ENCODE data around the gene ANKS1B. TPM values are rescaled to one million over a fixed set of nuclear protein-coding genes. Genes with fewer than 3 reads are reported as not detected.

ANKS1B gene
- total RNA-seq, 2 experiments from 2014 or later = not detected

DNA sequence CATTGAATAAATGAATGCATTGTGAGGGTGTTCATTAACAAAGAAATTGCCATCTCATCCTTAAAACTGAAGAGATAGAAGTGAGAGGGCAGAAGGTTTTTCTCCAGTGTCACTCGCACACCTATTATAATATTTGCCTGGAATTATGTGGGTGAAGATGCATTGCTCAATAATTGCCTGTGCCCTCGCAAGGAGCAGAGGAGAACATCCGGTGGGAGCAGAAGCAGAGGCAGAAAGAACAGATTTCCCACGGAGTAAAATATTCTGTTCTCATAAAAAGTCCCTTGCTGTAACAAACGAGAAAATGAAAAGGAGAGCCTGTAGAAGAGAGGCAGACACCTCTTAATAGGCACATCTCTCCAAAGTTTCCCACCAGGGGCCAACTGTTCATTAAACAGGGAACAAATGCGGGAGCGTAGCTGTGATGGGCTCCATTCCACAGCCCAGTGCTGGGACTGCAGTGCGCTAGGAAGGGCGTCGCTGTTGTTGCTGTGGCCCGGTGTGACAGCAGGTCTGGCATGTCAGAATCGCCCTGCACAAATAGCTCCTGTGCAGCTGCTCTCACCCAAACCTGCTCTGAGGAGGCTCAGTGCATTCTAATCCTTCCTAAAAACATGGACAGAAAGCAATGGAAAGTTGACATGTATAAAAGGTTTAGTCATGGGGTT, 979.8 kb downstream of the ANKS1B start:
- intact Hi-C loops (cut with micrococcal nuclease) = no loop called here
- H3K4me1 Mint-ChIP-seq (ENCODE audit: low read depth) = no peaks in the 10 kb centered on the region
- no peak for DNase-seq
- no peaks in the 10 kb centered on the region for H3K36me3 Mint-ChIP-seq (ENCODE audit: low read depth)
- CTCF ChIA-PET = no interaction called here
- no peaks in the 10 kb centered on the region for H3K9me3 Mint-ChIP-seq
- H3K4me3 Mint-ChIP-seq = no peak overlapping the region
- peaks cover 5% of the 10 kb centered on the region for H3K27me3 Mint-ChIP-seq (ENCODE audit: low read depth)
- H3K27ac Mint-ChIP-seq = no peak overlapping the region

DNA sequence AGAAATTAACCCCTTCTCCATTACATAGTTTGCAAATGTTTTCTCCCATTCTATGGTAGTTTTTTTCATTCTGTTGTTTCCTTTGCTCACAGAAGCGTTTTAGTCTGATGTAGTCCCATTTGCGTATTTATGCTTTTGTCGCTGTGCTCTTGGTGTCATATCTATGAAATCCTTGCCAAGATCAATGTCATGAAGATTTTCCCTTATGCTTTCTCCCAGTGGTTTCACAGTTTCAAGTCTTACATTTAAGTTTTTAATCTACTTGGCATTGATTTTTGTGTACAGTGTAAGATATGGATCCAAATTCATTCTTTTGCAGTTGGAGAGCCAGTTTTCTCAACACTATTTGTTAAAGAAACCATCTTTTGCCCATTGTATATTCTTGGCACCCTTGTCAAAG, 982.0 kb downstream of the ANKS1B start:
- Mint-ChIP-seq H3K4me1 (ENCODE audit: low read depth) (no peaks in the 10 kb centered on the region), H3K9me3 (no peaks in the 10 kb centered on the region), H3K27ac (no peak overlapping the region), H3K27me3 (ENCODE audit: low read depth) (peaks cover 2% of the 10 kb centered on the region), H3K36me3 (ENCODE audit: low read depth) (no peaks in the 10 kb centered on the region), H3K4me3 (no peak overlapping the region)
- CTCF ChIA-PET = no interaction called here
- DNase-seq = no peak
- intact Hi-C loops (cut with micrococcal nuclease) = no loop called here

DNA sequence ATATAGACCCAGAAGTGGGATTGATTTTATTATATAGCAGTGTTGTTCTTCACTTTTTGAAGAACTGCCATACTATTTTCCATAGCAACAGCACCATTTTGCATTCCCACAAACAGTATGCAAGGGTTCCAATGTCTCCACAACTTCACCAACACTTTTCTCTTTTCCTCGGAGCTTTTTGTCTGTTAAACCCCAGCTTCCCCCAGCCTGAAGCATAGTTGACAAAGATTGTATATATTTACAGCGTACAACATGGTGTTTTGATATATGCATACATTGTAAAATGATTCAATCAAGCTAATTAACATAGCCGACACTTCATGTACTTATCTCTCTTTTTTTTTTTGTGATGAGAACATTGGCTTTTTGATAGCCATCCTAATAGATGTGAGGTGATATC, 982.6 kb downstream of the ANKS1B start:
- Mint-ChIP-seq H3K4me3 (no peak overlapping the region), H3K27ac (no peak overlapping the region), H3K4me1 (ENCODE audit: low read depth) (no peaks in the 10 kb centered on the region), H3K27me3 (ENCODE audit: low read depth) (peaks cover 2% of the 10 kb centered on the region), H3K36me3 (ENCODE audit: low read depth) (no peaks in the 10 kb centered on the region), H3K9me3 (no peaks in the 10 kb centered on the region)
- CTCF ChIA-PET = no interaction called here
- no peak for DNase-seq
- intact Hi-C loops (cut with micrococcal nuclease) = no loop called here

DNA sequence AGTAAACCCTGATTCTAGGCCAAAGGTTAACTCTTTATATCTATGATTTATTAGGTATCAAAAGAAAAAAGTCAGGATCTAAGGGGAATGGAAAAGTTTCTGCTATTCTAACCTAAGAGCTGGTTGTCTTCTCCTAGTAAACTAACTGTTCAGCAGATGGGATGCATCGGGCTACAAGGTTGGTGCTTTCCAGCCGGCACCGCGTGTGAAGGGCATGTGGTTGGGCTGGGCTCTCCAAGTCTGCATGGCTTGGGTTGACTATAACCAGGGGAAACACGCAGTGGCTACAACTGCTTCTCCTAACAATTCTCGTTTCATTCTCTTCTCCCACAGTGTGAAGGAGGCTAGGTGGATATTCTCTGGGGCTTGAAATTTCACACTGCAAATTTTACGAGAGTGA, 985.2 kb downstream of the ANKS1B start:
- CTCF ChIA-PET = interaction anchor here (0.7 to 2.9 kb wide), 7 partner anchors 9 to 433 kb away, joined by 3 to 15 read pairs (median 7); no protein-coding TSS in a partner anchor
- intact Hi-C loops (cut with micrococcal nuclease) = loop anchor here (5.0 kb wide), 1 partner anchor 257 kb away; no protein-coding TSS in a partner anchor
- Mint-ChIP-seq H3K4me3 (no peak overlapping the region), H3K27me3 (ENCODE audit: low read depth) (peaks cover 2% of the 10 kb centered on the region), H3K36me3 (ENCODE audit: low read depth) (no peaks in the 10 kb centered on the region), H3K9me3 (no peaks in the 10 kb centered on the region), H3K27ac (no peak overlapping the region), H3K4me1 (ENCODE audit: low read depth) (no peaks in the 10 kb centered on the region)
- DNase-seq = no peak

DNA sequence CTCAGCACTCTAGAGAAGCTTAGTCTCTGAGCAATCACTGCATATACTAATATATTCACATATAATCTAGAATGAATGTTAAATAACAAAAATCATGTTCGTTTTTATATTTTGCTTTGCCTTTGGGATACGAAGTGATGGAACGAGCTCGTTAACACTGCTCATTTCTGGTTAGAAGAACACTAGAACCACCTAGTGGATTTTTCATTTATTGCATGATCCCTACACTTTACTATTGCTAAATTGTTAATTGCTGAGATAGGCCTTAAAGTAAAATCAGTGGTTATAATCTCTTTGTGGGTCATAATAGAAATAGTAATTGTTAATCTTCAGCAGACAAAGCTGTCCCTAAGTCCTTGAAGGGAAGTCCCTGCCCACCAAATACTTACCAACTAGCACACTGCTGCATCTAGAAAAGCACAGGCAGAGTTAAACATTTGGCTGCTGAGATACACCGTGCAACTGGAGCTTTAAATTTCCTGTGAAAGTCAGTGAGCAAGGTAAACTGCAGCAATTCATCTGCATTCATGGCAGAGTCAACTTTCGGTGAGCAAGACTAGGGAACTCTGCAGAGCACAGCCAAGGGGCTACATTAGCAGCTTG, 985.9 kb downstream of the ANKS1B start:
- no peak overlapping the region for H3K4me3 Mint-ChIP-seq

DNA sequence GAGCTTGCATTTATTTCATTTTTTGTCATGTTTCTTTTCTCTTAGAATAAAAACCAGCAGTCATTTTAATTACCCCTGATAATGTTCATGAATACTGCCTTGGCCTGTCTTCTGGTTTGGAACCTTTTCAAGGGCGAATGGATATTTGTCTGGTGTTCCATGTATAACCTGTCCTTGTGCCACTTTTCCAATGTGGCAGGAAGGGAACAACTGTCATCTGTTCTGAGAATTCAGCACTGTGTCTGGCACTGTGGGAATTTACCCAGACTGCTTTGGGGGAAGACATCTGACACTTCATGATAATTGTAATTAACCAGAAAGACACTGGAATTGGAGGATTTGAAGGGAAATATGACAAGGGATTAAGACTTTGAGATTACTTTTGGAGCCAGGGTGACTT, 986.8 kb downstream of the ANKS1B start:
- Mint-ChIP-seq H3K4me3 (no peak overlapping the region), H3K9me3 (no peaks in the 10 kb centered on the region)

More for the DNA sequence above, 985.9 kb downstream of the ANKS1B start:
- intact Hi-C loops (cut with micrococcal nuclease) = loop anchor here (1.0 to 5.0 kb wide), 6 partner anchors 256 to 573 kb away; no protein-coding TSS in a partner anchor
- no peak overlapping the region for H3K27ac Mint-ChIP-seq
- DNase-seq = no peak
- H3K9me3 Mint-ChIP-seq = no peaks in the 10 kb centered on the region
- H3K27me3 Mint-ChIP-seq (ENCODE audit: low read depth) = no peaks in the 10 kb centered on the region
- CTCF ChIA-PET = interaction anchor here (0.5 to 2.9 kb wide), 25 partner anchors 9 to 432 kb away, joined by 3 to 15 read pairs (median 4); no protein-coding TSS in a partner anchor
- no peaks in the 10 kb centered on the region for H3K4me1 Mint-ChIP-seq (ENCODE audit: low read depth)
- H3K36me3 Mint-ChIP-seq (ENCODE audit: low read depth) = no peaks in the 10 kb centered on the region

DNA sequence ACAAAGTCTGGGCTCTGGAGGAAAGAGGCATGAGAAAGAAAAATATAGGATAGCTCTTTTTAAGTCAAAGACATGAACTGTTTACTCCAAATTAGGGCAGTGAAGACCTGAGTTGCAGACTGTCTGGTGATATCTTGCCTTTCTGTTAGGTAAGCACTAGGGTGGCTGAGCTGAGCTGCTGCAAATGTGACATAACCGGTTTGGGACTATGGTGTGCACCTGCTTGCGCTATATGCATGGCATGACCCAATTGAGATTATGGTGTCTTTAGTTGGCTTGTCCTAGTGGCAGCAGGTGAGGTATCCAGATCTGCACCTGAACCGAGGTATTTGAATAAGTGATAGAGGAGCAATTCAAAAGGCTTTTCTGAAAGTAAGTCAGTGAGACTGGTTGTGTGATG, 994.1 kb downstream of the ANKS1B start:
- H3K27me3 Mint-ChIP-seq (ENCODE audit: low read depth) = no peaks in the 10 kb centered on the region
- no peak overlapping the region for H3K27ac Mint-ChIP-seq
- no peaks in the 10 kb centered on the region for H3K4me1 Mint-ChIP-seq (ENCODE audit: low read depth)
- H3K9me3 Mint-ChIP-seq = peaks cover 3% of the 10 kb centered on the region
- H3K36me3 Mint-ChIP-seq (ENCODE audit: low read depth) = no peaks in the 10 kb centered on the region
- CTCF ChIA-PET = interaction anchor here (1.0 kb wide), 1 partner anchor 8 kb away, joined by 3 read pairs; no protein-coding TSS in a partner anchor
- no peak for DNase-seq
- intact Hi-C loops (cut with micrococcal nuclease) = no loop called here
- H3K4me3 Mint-ChIP-seq = no peak overlapping the region

More for the DNA sequence above, 986.8 kb downstream of the ANKS1B start:
- Mint-ChIP-seq H3K36me3 (ENCODE audit: low read depth) (no peaks in the 10 kb centered on the region), H3K27me3 (ENCODE audit: low read depth) (no peaks in the 10 kb centered on the region), H3K4me1 (ENCODE audit: low read depth) (no peaks in the 10 kb centered on the region), H3K27ac (no peak overlapping the region)
- no peak for DNase-seq
- intact Hi-C loops (cut with micrococcal nuclease) = loop anchor here (1.0 to 5.0 kb wide), 6 partner anchors 256 to 573 kb away; no protein-coding TSS in a partner anchor
- CTCF ChIA-PET = interaction anchor here (0.7 to 2.9 kb wide), 16 partner anchors 11 to 431 kb away, joined by 3 to 15 read pairs (median 4); no protein-coding TSS in a partner anchor

DNA sequence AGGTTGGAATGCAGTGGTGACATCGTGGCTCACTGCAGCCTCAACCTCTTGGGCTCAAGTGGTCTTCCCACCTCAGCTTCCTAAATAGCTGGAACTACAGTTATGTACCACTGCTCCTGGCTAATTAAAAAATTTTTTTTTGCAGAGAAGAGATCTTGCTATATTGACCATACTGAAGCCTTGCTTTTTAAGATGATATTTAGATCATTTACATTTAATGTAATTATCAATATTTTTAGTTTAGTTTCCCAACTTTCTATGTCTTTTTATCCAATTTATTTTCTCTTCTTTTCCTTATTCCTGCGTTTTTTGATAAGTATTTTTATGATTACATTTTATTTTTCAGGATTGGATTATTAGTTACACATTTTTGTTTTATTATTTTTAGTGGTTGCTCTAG, 999.6 kb downstream of the ANKS1B start:
- intact Hi-C loops (cut with micrococcal nuclease) = no loop called here
- Mint-ChIP-seq H3K27me3 (ENCODE audit: low read depth) (no peaks in the 10 kb centered on the region), H3K36me3 (ENCODE audit: low read depth) (no peaks in the 10 kb centered on the region), H3K4me1 (ENCODE audit: low read depth) (no peaks in the 10 kb centered on the region), H3K9me3 (peaks cover 3% of the 10 kb centered on the region), H3K4me3 (no peak overlapping the region), H3K27ac (no peak overlapping the region)
- no peak for DNase-seq
- CTCF ChIA-PET = interaction anchor here (1.6 kb wide), 1 partner anchor 29 kb away, joined by 3 read pairs; no protein-coding TSS in a partner anchor

DNA sequence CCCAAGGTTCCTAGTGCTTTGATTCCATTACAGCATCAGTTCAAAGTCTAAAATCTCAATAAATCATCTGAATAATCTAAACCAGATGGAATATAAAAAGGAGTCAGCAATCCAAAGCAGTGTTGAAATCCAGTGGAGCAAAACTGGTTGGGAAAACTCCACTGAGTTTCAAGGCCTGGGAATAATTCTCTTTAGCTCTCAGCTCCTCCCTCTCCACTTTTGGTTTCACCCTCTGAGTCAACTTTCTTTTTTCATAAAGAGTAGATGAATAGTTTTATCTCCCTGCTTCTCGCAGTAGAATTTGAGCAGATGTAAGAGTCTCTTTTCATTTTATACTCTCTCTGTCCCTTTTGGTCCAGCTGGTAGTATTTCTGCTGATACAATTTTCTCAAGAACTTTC, 1001.1 kb downstream of the ANKS1B start:
- intact Hi-C loops (cut with micrococcal nuclease) = no loop called here
- Mint-ChIP-seq H3K36me3 (ENCODE audit: low read depth) (no peaks in the 10 kb centered on the region), H3K4me1 (ENCODE audit: low read depth) (no peaks in the 10 kb centered on the region), H3K27ac (no peak overlapping the region), H3K27me3 (ENCODE audit: low read depth) (no peaks in the 10 kb centered on the region), H3K9me3 (peaks cover 3% of the 10 kb centered on the region), H3K4me3 (no peak overlapping the region)
- CTCF ChIA-PET = interaction anchor here (1.6 kb wide), 1 partner anchor 27 kb away, joined by 3 read pairs; no protein-coding TSS in a partner anchor
- no peak for DNase-seq

DNA sequence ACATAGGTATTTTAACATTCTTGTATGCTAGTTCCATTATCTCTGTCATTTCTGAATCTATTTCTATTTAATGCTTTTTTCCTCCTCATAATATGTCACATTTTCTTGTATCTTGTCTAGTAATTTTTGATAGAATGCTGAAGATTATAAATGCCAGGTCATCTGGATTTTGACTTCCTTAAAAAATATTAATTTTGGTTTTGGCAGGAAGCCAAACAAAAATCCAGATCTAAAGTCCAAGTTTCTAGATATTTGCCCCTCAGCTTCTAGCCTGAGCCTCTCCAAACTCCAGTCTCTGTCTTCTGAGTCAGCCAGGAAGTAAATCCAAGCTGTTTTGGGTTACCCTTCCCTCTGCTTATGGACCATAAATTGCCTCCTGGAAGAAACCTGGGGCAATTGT, 1004.2 kb downstream of the ANKS1B start:
- DNase-seq = no peak
- Mint-ChIP-seq H3K4me3 (no peak overlapping the region), H3K27ac (no peak overlapping the region), H3K27me3 (ENCODE audit: low read depth) (no peaks in the 10 kb centered on the region), H3K4me1 (ENCODE audit: low read depth) (no peaks in the 10 kb centered on the region), H3K36me3 (ENCODE audit: low read depth) (no peaks in the 10 kb centered on the region), H3K9me3 (no peaks in the 10 kb centered on the region)
- intact Hi-C loops (cut with micrococcal nuclease) = no loop called here
- CTCF ChIA-PET = no interaction called here

DNA sequence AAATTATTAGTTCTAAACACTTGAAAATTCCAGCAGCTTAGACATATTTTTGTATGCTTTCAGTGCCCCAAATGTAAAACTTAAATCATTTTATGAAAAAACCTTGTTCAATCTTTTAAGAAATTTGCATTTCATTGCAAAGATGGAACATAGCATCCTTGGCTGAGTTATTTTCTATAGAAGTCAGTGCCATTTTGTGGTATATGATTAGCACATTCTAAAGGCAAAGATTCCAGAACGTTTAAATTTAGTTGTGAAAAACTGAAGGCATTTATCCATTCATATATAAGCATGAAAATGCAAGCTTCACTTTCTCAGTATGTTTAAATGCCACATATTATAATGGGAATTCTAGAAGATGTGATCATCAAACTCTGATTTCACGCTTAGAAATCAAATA, 1007.5 kb downstream of the ANKS1B start:
- H3K4me1 Mint-ChIP-seq (ENCODE audit: low read depth) = no peaks in the 10 kb centered on the region
- H3K9me3 Mint-ChIP-seq = peaks cover 1% of the 10 kb centered on the region
- no peak for DNase-seq
- no peak overlapping the region for H3K4me3 Mint-ChIP-seq
- H3K27ac Mint-ChIP-seq = no peak overlapping the region
- intact Hi-C loops (cut with micrococcal nuclease) = no loop called here
- H3K36me3 Mint-ChIP-seq (ENCODE audit: low read depth) = no peaks in the 10 kb centered on the region
- no peaks in the 10 kb centered on the region for H3K27me3 Mint-ChIP-seq (ENCODE audit: low read depth)
- CTCF ChIA-PET = interaction anchor here (0.8 kb wide), 1 partner anchor 108 kb away, joined by 3 read pairs; no protein-coding TSS in a partner anchor

DNA sequence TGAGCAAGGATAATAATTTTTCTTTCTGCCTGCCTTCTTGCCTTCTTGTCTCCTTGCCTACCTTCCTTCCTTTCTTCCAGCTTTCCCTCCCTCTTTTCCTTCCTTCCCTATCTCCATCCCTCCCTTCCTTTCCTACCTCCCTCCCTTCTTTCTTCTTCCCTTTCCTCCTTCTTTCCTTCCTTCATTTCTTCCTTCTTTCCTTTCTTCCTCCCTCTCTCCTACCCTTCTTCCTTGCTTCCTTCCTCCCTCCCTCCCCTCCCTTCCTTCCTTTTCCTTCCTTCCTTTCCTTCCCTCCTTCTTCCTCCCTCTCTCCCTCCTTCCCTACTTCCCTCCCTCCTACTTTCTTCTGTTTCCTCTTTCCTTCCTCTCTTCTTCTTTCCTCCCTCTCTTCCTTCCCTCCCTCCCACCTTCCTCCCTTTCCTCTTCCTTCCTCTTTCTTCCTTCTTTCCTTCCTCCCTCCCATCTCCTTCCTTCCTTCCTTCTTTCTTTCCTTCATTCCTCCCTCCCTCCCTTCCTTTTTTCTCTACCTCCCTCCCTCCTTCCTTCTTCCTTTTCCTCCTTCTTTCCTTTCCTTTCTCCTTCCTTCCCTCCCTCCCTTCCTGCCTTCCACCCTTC, 1009.9 kb downstream of the ANKS1B start:
- H3K9me3 Mint-ChIP-seq = peaks cover 1% of the 10 kb centered on the region
- DNase-seq = no peak
- CTCF ChIA-PET = interaction anchor here (0.7 kb wide), 1 partner anchor 234 kb away, joined by 3 read pairs; no protein-coding TSS in a partner anchor
- H3K4me1 Mint-ChIP-seq (ENCODE audit: low read depth) = no peaks in the 10 kb centered on the region
- no peak overlapping the region for H3K4me3 Mint-ChIP-seq
- intact Hi-C loops (cut with micrococcal nuclease) = no loop called here
- no peaks in the 10 kb centered on the region for H3K36me3 Mint-ChIP-seq (ENCODE audit: low read depth)
- no peaks in the 10 kb centered on the region for H3K27me3 Mint-ChIP-seq (ENCODE audit: low read depth)
- H3K27ac Mint-ChIP-seq = no peak overlapping the region

All from activated naive CD4-positive, alpha-beta T cell treated with anti-CD3 and anti-CD28 coated beads for 36 hours (primary cell).